Vagina (tissue), 2 donors: ENCODE results near the gene PCGF2. TPM values are rescaled to one million over a fixed set of nuclear protein-coding genes. Genes with fewer than 3 reads are reported as not detected.
A peak's percentile ranks its signal among the peaks of the same experiment; 100 is the strongest.

Source experiments
- DNase-seq, 2 donors: peaks; one replicate each; pipeline ENCODE4 v3.0.0-alpha.2; 2017; ENCODE audit errors: extremely low spot score in 2 of 2
- H3K27ac ChIP-seq: fragments of 200-600 bp; sonication (generic); one replicate; pipeline ENCODE4 v1.5.1; 2019
- H3K27me3 ChIP-seq: fragments of 200-600 bp; sonication (generic); one replicate; pipeline ENCODE4 v1.5.1; 2019
- H3K36me3 ChIP-seq, 2 donors: fragments of 200-600 bp; sonication (generic); one replicate each; pipeline ENCODE4 v1.5.1; 2017 to 2019
- H3K4me1 ChIP-seq: fragments of 200-600 bp; sonication (generic); one replicate; pipeline ENCODE4 v1.5.1; 2019
- H3K4me3 ChIP-seq, 2 donors: fragments of 200-600 bp; sonication (generic); 1 replicate in 1 of 2; 2 replicates in 1 of 2; pipeline ENCODE4 v1.5.1; 2016 to 2019
- H3K9me3 ChIP-seq: fragments of 200-600 bp; sonication (generic); one replicate; pipeline ENCODE4 v1.5.1; 2019
- CTCF ChIP-seq, 3 experiments: fragments of 450-650 bp in 2 of 3; fragments of 200-600 bp in 1 of 3; sonication (generic) in 1 of 3; IDR thresholded peaks; one replicate each; pipeline ENCODE4 v1.5.1; 2017 to 2019; ENCODE audit warnings: antibody characterized with exemption in 3 of 3, mild to moderate bottlenecking in 2 of 3, moderate library complexity in 2 of 3
- POLR2A ChIP-seq, 2 donors: fragments of 450-650 bp; IDR thresholded peaks; one replicate each; pipeline ENCODE4 v1.6.1; 2017; ENCODE audit warnings: antibody characterized with exemption in 2 of 2, mild to moderate bottlenecking in 2 of 2, moderate library complexity in 2 of 2
- POLR2AphosphoS5 ChIP-seq, 2 donors: sonication (generic); formaldehyde crosslinking; IDR thresholded peaks; one replicate each; pipeline ENCODE4 v1.9.0; 2017; ENCODE audit warnings: antibody characterized with exemption in 2 of 2, mild to moderate bottlenecking in 2 of 2, low read depth in 1 of 2; ENCODE audit not compliant: insufficient read depth in 1 of 2
- intact Hi-C: fragments of 100-400 bp; cut with DNase I; formaldehyde crosslinking; loops from one replicate; pipeline ENCODE4 v1.15.1; 2023
- total RNA-seq: library from RNA; depleted of rRNA; stranded (reverse); fragments of >200 nt; gene quantifications from one replicate; pipeline ENCODE4 v1.2.3, GENCODE V29; 2016

The PCGF2 gene
- total RNA-seq, 1 donor from 2014 or later: 25.8 TPM

GRCh38 chr17:38709864-38710603, 38.1 kb downstream of the PCGF2 start:
- intact Hi-C loops: no loop called here
- TF ChIP-seq POLR2AphosphoS5 (IDR thresholded peaks at IDR 0.05; ENCODE audit: insufficient read depth in 1 of 2, low read depth in 1 of 2) (no peak), CTCF (IDR thresholded peaks at IDR 0.05) (no peak), POLR2A (IDR thresholded peaks at IDR 0.05) (no peak)
- H3K4me1 ChIP-seq: peaks cover 28% of the 10 kb centered on the region
- no peak overlapping the region for H3K27ac ChIP-seq
- no peak for DNase-seq
- no peaks in the 10 kb centered on the region for H3K27me3 ChIP-seq
- H3K9me3 ChIP-seq: no peaks in the 10 kb centered on the region
- H3K36me3 ChIP-seq: peaks cover 0 to 23% of the 10 kb centered on the region in 2 donors
- no peak overlapping the region for H3K4me3 ChIP-seq

- Histone ChIP-seq H3K27ac (no peak overlapping the region), H3K27me3 (no peaks in the 10 kb centered on the region), H3K4me3 (no peak overlapping the region), H3K9me3 (no peaks in the 10 kb centered on the region), H3K4me1 (peaks cover 28% of the 10 kb centered on the region), H3K36me3 (peaks cover 0 to 23% of the 10 kb centered on the region in 2 donors)
- intact Hi-C loops: no loop called here
- TF ChIP-seq POLR2A (IDR thresholded peaks at IDR 0.05) (no peak), POLR2AphosphoS5 (IDR thresholded peaks at IDR 0.05; ENCODE audit: insufficient read depth in 1 of 2, low read depth in 1 of 2) (no peak), CTCF (IDR thresholded peaks at IDR 0.05) (no peak)
- DNase-seq: no peak
Measured at GRCh38 chr17:38709104-38709820, 38.9 kb downstream of the PCGF2 start.

- intact Hi-C loops: no loop called here
- H3K27ac ChIP-seq: no peak overlapping the region
Measured at GRCh38 chr17:38707678-38708351, 40.3 kb downstream of the PCGF2 start.

GRCh38 chr17:38706505-38707216, 41.5 kb downstream of the PCGF2 start:
- DNase-seq: no peak

More at GRCh38 chr17:38707678-38708351, 40.3 kb downstream of the PCGF2 start:
- Histone ChIP-seq H3K36me3 (peaks cover 0 to 23% of the 10 kb centered on the region in 2 donors), H3K27me3 (no peaks in the 10 kb centered on the region), H3K4me3 (no peak overlapping the region), H3K9me3 (no peaks in the 10 kb centered on the region), H3K4me1 (peaks cover 35% of the 10 kb centered on the region)
- TF ChIP-seq POLR2A (IDR thresholded peaks at IDR 0.05) (no peak), POLR2AphosphoS5 (IDR thresholded peaks at IDR 0.05; ENCODE audit: insufficient read depth in 1 of 2, low read depth in 1 of 2) (no peak), CTCF (IDR thresholded peaks at IDR 0.05) (no peak)
- no peak for DNase-seq

More at GRCh38 chr17:38706505-38707216, 41.5 kb downstream of the PCGF2 start:
- peak overlapping the region; percentile 98 for H3K27ac ChIP-seq
- H3K4me3 ChIP-seq: peak overlapping the region; percentile 92 to 97
- TF ChIP-seq POLR2AphosphoS5 (IDR thresholded peaks at IDR 0.05; ENCODE audit: insufficient read depth in 1 of 2, low read depth in 1 of 2): no peak
- no peak for TF ChIP-seq POLR2A (IDR thresholded peaks at IDR 0.05)
- TF ChIP-seq CTCF (IDR thresholded peaks at IDR 0.05): no peak
- intact Hi-C loops: no loop called here
- H3K27me3 ChIP-seq: no peaks in the 10 kb centered on the region
- peaks cover 40% of the 10 kb centered on the region for H3K4me1 ChIP-seq
- no peaks in the 10 kb centered on the region for H3K9me3 ChIP-seq
- peaks cover 0 to 12% of the 10 kb centered on the region in 2 donors for H3K36me3 ChIP-seq
